ENCODE results near the gene BMP6. TPM values are rescaled to one million over a fixed set of nuclear protein-coding genes. Genes with fewer than 3 reads are reported as not detected.
"Not testable (repeated sequence)": the region's sequence is repeated elsewhere in the genome, so short reads cannot be mapped to it uniquely, and the experiment has no call there.

Gene BMP6
- total RNA-seq, 1 experiment from 2014 or later = 2.1 TPM

DNA sequence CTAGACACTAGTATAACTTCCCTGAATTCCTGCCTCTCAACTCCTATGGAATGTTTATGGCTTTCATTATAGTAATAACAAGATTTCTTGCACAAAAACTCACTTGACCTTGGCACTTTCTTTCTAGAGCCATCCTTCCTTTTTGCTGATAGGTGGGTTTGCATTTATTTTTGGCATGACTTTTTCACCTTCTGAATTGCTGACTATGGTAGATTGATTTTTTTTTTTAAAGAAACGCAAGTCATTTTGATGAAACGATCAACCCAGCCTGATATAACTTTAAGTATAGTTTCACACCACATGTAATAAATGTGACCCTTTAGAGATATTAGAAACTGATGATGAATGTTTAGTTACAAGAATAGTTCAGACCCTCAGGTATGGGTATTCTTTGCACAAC is 61.8 kb downstream of the BMP6 start:
- no peak for DNase-seq (ENCODE audit: low spot score)

DNA sequence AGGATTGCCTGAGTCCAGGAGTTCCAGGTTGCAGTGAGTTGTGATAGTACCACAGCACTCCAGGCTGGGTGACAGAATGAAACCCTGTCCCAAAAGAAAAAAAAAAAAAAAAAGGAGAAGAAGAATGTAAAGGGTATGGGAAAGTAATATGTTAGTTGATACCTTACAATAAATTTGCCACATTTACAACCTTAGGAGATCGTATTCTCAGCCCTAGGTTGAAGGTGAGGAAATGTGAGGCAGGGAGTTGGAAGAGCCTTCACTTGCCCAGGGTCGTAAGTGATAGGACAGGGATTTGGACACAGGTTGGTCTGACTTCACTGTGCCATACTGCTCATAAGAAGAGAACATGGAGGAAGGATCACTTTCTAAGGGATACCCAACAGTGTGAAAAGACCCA is 68.6 kb downstream of the BMP6 start:
- DNase-seq (ENCODE audit: low spot score) = no peak

DNA sequence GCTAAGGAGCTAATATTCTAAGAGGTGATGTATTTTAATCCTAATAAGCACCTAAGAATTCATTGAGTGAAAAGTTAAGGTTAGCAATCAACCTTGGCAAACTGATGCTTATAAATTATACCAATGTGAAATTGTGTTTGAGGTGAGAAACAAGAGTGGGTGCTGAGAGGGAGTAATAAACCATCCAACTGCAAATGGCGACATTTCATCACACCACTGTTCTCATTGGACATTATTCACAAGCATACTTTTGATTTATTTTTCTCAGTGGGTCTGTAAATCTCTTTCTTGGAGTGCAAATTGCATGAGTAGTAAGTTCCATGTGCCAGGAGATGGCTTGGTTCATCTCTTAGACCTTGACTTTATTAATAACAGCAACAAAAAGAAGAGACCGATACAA is 71.5 kb downstream of the BMP6 start:
- DNase-seq (ENCODE audit: low spot score) = no peak

DNA sequence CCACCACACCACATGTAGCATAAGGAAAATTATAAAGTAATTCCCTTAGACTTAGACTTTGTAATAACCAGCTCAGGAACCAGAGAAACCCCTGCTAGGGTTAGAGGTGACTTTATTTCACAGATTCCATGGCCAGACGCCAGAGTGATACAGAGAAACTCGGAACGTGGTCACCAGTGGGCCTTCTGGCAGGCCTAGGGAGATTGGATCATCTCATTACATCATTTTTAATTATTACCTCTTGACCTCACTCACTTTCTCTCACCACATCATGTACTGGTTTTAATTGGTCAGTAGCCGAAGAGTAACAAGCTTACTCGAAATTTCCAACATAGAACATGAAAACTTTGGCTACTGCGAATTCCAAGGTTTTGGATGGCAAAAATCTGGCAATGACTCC is 72.9 kb downstream of the BMP6 start:
- DNase-seq (ENCODE audit: low spot score) = no peak

DNA sequence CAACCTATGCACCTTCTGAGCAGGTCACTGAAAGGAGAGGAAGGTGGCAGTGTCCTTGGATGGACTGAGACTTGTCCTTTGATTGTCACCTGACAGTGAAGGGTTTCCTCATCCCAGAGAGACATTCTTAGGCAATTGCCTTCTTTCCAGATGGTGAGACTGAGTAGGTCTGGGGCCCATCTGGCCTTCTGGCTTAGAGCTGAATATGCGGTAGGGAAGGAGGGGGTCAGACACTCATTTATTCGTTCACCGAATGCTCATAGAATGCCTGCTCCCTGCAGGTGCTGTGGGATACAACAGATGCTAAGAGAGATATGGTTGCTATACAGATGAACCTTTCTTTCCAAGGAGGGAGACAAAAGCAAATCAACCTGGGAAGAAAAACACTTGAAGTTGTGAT is 76.8 kb downstream of the BMP6 start:
- DNase-seq (ENCODE audit: low spot score) = no peak

DNA sequence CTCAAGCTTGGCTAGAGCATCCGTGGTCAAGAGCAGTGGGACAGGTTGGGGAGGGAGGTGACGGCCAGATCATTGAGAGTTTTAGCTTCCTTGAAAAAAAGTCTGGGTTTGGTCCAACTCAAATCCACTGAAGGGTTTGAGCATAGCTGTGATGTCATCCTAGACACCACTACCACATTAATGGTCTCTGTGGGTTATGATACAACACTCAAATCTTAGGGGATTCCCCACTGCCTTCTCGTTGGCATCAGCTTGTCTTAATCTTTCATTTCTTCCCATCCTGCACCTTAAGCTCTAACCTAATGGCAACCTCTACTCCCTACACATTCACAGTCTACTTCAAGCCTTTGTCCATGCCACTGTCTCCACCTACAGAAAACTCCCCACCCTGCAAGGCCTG is 77.3 kb downstream of the BMP6 start:
- no peak for DNase-seq (ENCODE audit: low spot score)

DNA sequence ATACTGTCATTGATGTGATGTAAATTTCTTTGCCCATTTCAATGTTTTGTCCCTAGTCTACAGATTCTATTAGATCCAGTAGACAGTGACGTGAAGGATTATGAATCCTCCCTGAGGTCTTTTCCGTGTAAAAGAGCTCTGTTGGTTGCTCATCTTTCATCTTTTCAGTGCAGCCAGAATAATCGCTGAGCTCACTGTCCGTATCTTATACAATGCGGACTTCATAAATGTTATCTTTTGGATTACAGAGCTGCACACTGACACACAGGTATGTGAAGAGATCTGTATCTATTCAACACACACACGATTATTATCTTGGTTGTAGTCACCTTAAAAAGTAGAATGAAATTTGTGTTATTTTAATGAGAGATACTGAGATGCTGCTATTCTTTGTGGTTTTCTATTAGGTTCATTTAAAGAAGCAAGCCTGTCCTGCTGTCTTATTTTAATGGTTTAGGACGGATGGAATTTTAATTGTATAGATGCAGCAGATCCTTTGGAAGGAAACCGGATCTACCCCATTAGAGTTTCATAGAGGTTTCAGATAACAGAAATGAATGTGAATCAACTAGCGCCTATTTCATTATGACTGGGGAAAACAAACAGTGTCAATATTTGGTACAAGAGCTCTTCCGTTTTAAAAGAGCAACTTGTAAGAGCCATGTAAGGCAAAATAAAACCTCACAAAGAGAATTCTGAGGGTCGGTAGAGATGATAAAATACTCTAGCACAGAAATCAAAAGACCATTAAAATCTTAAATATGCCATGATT is 79.4 kb downstream of the BMP6 start:
- DNase-seq (ENCODE audit: low spot score) = no peak

DNA sequence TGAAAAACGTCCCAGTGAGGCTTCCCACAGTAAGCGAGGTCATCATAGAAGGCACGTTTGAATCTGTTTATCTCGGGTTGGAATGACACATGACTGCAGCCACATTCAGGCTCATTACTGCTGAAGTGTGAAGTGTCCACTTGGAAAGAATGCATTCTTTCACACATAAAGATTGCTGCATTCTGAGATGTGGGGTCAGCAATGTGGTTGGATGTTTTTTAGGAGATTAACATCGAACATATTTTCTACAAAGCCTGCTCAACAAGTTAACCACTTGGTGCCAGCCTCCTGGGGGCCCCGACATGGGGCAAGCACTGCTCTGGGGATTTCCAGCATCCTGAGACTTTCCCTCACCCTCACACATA is 79.9 kb downstream of the BMP6 start:
- no peak for DNase-seq (ENCODE audit: low spot score)

DNA sequence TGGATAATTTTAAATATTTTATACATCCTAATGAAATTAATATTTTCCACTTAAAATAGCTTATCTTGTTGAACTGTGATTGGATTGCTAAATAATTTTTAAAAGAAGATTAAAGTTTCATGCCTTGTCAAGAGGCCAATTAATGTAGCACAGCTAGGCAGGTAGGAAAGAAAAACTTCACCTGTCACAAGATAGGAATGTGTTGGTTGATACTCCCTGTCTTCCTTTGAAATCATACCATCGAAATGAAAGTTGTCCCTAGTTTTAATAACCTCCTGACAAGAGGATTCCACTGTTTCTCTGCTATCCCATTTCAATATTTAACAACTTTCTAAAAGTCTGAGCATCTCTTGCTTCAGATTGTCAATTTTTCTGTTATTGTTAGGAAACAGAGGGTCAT is 80.8 kb downstream of the BMP6 start:
- no peak for DNase-seq (ENCODE audit: low spot score)

DNA sequence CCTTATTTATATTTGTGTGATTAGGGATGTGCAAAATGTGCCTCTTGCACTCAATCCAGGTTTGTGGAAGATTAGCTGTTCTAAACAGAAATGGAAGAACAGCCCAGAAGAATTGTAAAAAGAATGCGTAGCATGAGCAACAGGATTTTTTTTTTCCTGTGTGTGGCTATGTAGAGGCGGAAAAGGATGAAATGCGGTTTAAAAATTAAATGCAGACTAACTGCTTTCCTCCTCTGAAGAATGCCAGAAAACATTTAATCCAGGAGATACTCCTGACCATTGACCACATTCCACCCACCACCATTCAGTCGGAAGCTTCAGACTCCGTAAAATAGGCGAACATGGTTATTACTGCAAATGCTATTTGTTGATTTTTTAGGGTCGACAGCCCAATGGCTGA is 83.4 kb downstream of the BMP6 start:
- no peak for DNase-seq (ENCODE audit: low spot score)

DNA sequence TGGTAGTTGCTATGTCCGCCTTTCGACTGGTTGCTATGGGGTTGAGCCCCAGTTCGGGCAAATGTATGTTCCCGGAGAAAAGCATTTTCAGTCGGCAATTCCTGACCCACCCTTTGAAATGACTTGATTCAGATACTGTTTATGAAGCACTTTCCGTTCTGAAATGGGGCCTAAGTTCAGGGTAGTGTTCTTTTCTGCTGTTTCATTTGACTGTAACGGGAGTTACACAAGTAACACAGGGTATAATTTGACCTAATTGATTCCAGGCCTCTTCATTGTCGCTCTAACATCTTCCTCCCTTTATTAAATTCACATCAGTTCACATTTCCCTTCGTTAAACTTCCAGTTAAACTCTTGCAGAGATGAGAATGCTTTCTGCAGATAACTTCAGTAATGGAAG is 85.5 kb downstream of the BMP6 start:
- no peak for DNase-seq (ENCODE audit: low spot score)

DNA sequence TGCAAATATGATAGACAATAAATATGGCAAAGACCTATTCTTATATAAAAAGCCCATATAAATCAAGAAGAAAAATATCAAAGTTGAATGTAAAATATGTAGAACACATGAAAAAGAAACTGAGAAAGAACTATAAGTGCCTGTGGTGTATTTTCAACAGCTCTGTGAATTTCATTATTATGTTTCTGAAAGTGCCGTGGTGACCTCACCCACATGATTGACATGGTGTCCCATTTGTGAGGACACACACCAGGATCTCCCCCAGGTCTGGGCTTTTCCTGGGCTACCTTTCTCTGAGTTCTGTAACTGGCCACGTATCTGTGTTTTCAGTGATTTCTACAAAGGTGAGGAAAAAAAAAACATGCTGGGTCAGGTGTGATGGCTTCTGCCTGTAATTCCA is 86.7 kb downstream of the BMP6 start:
- DNase-seq (ENCODE audit: low spot score) = no peak

DNA sequence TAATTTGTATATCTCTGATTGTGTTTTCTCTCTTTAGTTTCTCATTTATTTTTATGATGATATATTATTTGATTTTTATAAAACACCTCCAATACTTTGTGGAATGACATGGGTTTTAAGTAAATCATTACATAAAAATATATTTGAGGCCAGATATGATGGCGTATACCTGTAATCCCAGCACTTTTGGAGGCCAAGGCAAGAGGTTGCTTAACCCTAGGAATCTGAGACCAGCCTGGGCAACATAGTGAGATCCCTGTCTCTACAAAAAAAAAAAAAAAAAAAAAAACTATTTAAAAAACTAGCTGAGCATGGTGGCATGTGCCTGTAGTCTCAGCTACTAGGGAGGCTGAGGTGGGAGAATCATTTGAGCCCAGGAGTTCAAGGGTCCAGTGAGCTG is 87.3 kb downstream of the BMP6 start:
- DNase-seq (ENCODE audit: low spot score) = no peak

DNA sequence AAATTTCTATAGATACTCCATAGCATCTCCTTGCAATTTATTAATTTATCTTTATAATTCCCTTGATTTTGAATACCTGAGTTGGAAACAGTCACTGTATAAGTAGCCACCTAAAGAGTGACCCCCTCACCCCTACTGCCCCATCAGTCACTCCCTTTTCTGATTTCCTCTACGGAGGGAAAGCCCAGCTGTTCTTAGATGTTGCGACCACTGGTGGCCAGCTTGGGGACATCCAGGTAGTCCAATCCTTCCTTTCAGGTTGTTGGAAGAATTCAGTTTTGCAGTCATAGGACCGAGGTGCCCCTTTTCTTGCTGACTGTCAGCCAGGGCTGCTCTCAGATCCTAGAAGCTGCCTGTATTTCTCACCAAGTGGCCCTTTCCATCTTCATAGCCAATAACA is 87.8 kb downstream of the BMP6 start:
- DNase-seq (ENCODE audit: low spot score) = no peak

DNA sequence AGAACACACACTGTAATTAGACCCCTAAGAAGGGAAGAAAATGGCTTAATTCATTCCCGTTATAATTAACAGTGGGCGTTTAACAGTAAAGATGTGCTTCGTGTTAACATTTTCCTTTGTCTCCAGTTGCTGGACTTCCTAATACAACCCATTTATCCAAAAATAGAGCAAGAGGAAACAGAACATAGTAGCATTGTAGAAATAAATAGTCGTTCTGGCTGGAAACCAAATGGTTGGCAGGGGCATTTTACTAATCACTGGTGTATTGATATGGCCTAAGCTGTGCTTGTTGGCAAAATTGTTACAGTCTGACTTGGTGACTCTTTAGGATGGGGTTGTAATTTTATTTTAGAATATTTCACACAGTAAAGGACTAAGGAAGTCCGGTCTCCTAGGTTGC is 89.8 kb downstream of the BMP6 start:
- no peak for DNase-seq (ENCODE audit: low spot score)

DNA sequence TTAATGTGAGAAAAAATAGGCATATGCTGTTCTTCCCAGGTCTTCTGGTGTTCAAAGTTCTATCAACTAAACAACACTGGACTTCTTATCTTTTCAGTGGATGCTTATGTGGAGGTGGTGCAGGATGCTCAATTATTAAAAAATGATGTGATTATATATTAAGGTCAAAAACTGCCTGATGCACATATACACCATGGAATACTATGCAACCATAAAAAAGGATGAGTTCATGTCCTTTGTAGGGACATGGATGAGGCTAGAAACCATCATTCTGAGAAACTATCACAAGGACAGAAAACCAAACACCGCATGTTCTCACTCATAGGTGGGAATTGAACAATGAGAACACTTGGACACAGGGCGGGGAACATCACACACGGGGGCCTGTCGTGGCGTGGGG is 91.3 kb downstream of the BMP6 start:
- not testable (repeated sequence) for DNase-seq (ENCODE audit: low spot score)

DNA sequence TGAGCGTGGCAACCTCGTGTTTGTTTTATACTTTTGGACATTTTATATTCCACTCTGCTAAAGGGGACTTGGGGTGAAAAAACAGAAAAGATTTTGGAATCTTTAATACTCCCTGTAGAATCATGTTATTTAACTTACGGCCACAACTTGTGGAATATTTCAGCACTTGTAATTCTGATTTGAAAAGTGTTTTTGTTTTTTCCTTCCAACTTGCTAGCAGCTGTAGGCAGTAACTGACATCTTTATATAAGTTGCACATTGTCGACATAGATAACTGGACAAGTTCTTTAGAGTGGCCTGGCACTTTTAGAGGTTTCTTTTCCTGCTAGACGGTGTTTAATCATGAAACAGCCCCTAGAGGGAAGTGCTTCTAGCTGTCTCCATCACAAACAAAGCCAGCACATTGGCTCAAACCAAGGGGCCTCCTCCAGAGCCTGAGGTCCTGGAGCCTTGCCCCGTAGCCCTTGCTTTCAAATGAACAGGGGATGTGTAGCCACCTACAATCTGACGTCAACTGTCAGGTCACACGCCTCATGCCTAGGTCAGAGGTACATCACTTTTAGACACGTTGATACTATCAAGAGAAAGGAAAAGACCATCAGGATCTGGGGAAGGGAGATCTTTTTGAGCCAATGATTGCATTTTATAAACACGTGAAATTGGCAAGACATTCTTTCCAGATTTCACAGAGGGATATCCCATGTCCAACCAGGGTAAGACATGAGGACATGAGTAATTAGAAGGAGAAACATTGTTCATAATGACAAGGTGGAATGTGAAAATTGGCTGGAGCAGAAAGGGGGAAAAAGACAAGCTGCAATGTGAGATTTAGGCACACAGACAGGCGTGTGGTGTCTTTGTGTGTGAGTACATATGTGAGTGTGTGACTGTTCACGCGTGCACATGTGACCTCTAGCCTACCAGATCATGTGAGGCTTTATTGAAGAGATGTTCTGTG is 92.6 kb downstream of the BMP6 start:
- DNase-seq (ENCODE audit: low spot score) = no peak

DNA sequence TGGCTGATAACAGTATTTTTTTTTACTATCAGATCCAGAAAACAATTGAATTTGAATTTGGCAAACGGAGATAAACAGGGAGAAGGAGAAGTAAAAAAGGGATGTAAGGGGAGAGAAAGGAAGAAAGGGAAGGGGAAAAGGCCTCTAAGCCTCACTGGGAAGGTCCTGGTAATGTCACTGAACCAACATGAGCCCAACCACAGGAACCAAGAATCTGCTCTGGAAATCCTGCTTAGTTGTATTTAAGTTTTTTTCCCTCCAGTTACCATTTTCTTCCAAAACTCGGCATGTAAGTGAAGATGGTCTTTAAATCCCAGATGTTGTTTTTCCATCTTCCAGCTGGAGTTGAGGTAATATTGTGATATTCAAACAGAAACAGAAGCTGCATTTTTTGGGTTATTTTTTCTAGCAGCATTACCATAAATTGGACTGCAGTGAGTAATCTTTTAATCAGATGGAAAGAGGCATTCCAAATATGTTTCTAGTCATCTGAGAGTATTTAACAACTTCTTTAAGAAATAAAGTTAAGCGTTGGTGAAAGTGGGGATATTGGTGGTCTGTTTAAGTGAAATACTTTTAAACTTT is 93.6 kb downstream of the BMP6 start:
- DNase-seq (ENCODE audit: low spot score) = no peak

DNA sequence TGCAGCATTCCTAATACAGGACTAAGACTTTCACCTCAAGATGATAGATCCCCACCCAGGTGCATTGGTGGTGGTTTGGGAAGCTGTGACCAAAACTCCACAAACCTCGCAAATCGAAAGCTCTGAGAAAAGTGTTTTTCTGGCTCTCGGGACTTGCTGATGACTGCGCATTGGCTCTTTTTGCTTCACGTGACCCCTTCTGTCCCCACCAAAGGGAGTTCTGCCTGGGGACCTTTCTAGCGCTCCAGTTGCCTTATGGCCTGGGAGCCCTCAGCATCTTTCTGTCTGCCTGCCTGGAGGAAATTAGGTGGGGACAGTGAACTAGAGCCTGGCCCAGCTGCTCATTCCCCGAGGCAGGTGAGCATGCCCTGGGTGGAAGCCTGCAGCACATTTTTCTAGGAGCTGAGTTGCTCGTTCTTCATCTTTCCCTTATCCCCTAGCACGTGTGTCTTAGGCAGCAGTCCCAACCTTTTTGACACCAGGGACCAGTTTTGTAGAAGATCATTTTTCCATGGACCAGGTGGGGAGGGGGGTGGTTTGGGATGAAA is 94.5 kb downstream of the BMP6 start:
- DNase-seq (ENCODE audit: low spot score) = no peak

DNA sequence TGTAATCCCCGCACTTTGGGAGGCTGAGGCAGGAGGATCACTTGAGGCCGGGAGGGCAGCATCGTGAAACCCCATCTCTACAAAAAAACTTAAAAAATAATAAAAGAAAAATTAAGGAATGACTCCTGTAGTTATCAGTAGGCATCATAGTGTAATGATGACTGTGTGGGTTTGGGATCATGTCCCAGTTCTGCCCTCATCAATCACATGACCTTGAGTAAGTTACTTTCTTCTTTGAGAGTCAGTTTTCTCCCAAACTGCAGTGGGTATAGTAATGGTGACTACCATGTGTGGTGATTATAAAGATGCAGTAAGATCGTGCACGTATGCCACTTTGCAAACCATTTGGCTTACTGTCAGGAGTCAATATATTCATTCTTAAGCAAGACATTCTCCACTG is 95.5 kb downstream of the BMP6 start:
- no peak for DNase-seq (ENCODE audit: low spot score)

DNA sequence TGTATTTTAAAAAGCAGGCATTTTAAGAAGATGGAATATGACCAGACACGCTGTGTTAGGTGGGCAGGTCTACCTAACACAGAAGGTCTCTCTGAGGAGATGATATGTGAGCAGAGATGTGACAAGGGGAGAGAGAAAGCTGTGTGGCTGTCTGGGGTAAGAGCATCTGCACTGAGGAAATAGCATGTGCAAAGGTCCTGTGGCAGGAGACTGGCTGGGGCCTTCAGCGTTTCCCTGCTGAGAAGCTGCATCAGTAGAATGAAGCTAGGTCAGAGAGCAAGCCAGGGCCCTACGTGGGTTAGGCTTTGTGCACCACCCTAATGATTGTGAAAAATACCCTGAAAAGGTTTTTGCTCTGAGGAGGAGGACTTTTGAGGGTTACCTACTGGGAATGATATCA is 97.7 kb downstream of the BMP6 start:
- DNase-seq (ENCODE audit: low spot score) = no peak

DNA sequence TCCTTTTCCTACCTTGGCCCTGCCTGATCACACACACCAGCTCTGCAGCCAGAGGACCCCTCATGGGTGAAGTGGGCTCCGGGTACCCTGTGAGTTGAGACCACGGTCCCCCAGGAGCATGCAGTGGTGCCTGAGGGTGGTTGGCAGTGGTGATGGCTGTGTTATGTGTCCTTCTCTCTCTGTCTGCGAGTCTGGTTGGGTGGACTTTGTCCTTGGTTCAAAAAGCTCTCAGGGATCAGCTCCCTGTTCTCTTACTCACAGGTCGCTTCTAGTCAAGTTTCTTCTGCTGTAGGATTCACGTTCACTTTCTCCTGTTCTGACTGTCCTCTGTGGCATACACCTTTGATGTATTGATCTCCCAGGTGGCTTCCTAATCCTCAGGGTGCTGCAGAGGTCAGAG is 100.1 kb downstream of the BMP6 start:
- DNase-seq (ENCODE audit: low spot score) = no peak

DNA sequence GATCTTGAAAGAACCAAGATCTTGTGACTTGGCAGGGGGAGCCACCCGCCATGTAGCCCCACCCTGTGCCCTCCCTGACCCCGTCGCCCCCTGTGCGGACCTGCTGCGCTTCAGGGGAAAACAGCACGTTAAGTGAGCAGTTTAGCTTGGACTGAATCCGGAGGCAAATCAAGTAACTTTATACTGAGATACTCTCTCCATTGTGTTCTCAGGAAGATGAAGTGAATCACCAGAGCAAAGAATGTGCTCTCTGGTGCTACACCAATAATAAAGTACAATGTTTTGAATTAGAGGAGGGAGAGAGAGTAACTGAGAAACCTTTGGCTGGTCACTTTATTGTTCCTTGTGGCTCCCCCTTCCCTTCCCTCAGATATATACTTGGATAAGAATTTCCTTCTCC is 101.2 kb downstream of the BMP6 start:
- no peak for DNase-seq (ENCODE audit: low spot score)

All from H4 (cell line).